Measurements from ENCODE around the gene ZBTB44.

The ZBTB44 gene

DNA sequence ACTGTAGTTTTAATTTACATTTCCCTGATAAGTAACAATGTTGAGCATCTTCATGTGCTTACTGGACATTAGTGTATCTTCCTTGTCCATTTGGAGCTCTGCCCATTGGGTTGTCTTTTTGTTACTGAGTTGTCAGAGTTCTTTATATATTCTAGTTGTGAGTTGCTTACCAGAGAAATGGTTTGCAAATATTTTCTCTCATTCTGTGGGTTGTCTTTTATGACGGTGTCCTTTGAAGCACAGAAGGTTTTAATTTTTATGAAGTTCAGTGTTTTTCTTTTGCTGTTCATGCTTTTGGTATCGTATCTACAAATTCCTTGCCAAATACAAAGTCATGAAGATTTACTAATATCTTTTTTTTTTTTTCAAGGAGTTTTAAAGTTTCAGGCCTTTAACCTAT is 42.4 kb downstream of the ZBTB44 start:
- Histone ChIP-seq H3K36me3 (peaks cover 6 to 15% (median 7%) of the 10 kb centered on the region in 3 donors), H3K27ac (no peak overlapping the region), H3K4me3 (no peak overlapping the region), H3K4me1 (peaks cover 0 to 4% (median 0%) of the 10 kb centered on the region in 4 donors), H3K9me3 (peaks cover 0 to under 1% (median 0%) of the 10 kb centered on the region in 3 donors), H3K27me3 (no peaks in the 10 kb centered on the region)
- intact Hi-C loops (cut with DNase I; ENCODE audit: low total_unique reads), result no loop called here
- DNase-seq, result no peak
- TF ChIP-seq, protein P1, sequence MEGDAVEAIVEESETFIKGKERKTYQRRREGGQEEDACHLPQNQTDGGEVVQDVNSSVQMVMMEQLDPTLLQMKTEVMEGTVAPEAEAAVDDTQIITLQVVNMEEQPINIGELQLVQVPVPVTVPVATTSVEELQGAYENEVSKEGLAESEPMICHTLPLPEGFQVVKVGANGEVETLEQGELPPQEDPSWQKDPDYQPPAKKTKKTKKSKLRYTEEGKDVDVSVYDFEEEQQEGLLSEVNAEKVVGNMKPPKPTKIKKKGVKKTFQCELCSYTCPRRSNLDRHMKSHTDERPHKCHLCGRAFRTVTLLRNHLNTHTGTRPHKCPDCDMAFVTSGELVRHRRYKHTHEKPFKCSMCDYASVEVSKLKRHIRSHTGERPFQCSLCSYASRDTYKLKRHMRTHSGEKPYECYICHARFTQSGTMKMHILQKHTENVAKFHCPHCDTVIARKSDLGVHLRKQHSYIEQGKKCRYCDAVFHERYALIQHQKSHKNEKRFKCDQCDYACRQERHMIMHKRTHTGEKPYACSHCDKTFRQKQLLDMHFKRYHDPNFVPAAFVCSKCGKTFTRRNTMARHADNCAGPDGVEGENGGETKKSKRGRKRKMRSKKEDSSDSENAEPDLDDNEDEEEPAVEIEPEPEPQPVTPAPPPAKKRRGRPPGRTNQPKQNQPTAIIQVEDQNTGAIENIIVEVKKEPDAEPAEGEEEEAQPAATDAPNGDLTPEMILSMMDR (IDR thresholded peaks at IDR 0.05), result no peak

DNA sequence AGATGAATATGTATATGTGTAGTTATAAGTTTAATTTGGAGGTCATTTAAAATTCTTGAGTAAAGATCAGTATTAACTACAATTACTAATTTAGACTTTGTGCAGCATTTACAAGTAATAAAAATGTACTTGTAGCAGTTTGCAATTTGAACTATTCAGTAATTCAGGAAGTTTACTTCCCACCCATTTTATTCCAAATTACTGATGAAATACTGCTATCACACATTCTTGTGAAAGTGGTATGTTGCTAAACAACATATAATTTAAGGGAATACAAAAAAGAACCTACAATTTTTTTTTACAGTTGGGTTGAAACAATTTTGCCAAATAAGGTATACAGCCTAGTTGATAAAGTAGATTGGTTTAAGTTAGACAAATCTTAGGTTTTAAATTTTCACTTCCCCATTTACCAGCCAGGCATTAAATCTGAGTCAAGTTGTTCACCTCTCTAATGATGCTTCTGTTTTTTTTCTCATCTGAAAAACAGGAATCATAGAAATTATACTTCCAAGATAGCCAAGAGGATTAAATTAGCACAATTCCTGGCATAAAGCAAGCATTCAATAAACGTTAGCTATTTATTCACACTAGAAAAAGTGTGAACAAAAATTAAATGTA is 45.3 kb downstream of the ZBTB44 start:
- no peak overlapping the region for H3K27ac ChIP-seq
- intact Hi-C loops (cut with DNase I; ENCODE audit: low total_unique reads), result no loop called here
- TF ChIP-seq, protein P1 (IDR thresholded peaks at IDR 0.05), result no peak
- no peak overlapping the region for H3K4me3 ChIP-seq
- DNase-seq, result no peak
- H3K27me3 ChIP-seq, result no peaks in the 10 kb centered on the region
- peaks cover 6 to 34% (median 7%) of the 10 kb centered on the region in 3 donors for H3K36me3 ChIP-seq
- H3K4me1 ChIP-seq, result peaks cover 0 to 4% (median 0%) of the 10 kb centered on the region in 4 donors
- no peaks in the 10 kb centered on the region for H3K9me3 ChIP-seq

DNA sequence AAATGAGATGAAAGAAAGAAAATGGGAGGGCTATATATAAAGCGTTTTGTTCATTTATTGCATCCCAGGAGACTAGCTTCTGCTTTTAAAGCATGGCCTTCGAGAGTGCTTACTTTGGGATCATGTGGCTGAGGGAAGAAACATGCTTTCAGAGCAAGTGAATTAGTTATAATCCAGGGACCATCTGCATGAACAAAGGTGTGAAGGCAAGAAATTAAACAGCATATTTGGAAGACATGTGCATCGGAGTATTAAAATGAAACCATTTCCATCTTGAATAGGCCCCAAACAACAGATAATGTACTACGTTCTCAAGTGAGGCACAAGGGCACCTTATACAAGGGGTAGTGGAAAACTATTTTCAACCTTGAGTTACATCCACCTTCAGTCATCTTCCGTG is 51.4 kb downstream of the ZBTB44 start:
- DNase-seq, result no peak
- TF ChIP-seq, protein P1 (IDR thresholded peaks at IDR 0.05), result no peak
- Histone ChIP-seq H3K4me3 (no peak overlapping the region), H3K9me3 (peaks cover 0 to 6% (median 0%) of the 10 kb centered on the region in 3 donors), H3K27me3 (no peaks in the 10 kb centered on the region), H3K4me1 (no peaks in the 10 kb centered on the region), H3K36me3 (peaks cover 15 to 52% (median 22%) of the 10 kb centered on the region in 3 donors), H3K27ac (no peak overlapping the region)
- intact Hi-C loops (cut with DNase I; ENCODE audit: low total_unique reads), result no loop called here

DNA sequence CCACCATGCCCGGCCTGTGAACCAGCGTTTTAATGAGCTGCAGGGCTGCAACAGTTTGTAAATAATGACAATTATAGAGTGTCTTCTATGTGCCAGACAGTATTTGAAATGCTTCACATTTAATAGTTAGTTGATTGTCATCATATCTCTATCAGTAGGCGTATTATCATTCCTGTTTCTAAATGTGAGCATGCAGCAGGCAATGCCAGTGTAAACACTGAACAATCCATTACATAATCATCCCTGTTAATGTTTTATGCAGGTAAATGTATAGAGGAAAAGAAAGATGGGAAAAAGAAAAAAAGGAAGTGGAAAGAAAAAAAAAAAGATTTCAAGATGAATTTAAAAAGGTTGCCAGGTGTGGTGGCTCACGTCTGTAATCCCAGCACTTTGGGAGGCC is 52.3 kb downstream of the ZBTB44 start:
- peaks cover 15 to 44% (median 24%) of the 10 kb centered on the region in 3 donors for H3K36me3 ChIP-seq
- H3K9me3 ChIP-seq, result peaks cover 0 to 6% (median 0%) of the 10 kb centered on the region in 3 donors
- H3K4me3 ChIP-seq, result no peak overlapping the region
- no peaks in the 10 kb centered on the region for H3K4me1 ChIP-seq
- H3K27me3 ChIP-seq, result no peaks in the 10 kb centered on the region
- no peak for DNase-seq
- intact Hi-C loops (cut with DNase I; ENCODE audit: low total_unique reads), result no loop called here
- TF ChIP-seq, protein P1 (IDR thresholded peaks at IDR 0.05), result no peak
- H3K27ac ChIP-seq, result no peak overlapping the region

DNA sequence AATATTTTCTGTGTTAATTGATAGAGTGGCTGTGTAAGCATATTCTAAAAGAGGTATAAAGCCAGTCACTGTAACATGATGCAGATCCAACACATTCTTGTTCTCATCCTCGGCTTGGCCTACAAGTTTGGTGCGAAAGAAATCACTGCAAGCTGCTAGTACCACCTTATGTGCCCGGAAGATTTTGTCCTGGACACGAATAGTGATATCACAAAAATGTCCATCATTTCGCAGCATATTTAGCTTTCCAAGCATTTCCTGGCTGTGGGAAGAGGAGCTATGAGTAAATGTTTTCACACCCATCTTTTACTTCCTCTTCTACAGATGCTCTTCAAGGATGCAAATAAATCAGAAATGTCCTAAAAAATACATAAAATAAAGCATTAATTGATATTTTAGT is 53.1 kb downstream of the ZBTB44 start:
- H3K4me3 ChIP-seq, result no peak overlapping the region
- H3K27ac ChIP-seq, result no peak overlapping the region
- H3K27me3 ChIP-seq, result no peaks in the 10 kb centered on the region
- TF ChIP-seq, protein P1 (IDR thresholded peaks at IDR 0.05), result no peak
- DNase-seq, result no peak
- no peaks in the 10 kb centered on the region for H3K4me1 ChIP-seq
- H3K9me3 ChIP-seq, result peaks cover 0 to 6% (median 0%) of the 10 kb centered on the region in 3 donors
- peaks cover 15 to 39% (median 24%) of the 10 kb centered on the region in 3 donors for H3K36me3 ChIP-seq
- intact Hi-C loops (cut with DNase I; ENCODE audit: low total_unique reads), result no loop called here
